K562 (cell line): ENCODE results near the gene PRKAR1A. TPM values are rescaled to one million over a fixed set of nuclear protein-coding genes. Genes with fewer than 3 reads are reported as not detected.

ENCODE experiments used
- ATAC-seq: fragments of 200-7000 bp; cut with Tn5 transposase; 3 replicates; pipeline ENCODE4 v1.9.1; 2020; ENCODE audit warnings: moderate library complexity
- BruUV-seq: library from RNA; stranded (reverse); fragments of 400-500 nt; replicated peaks from 2 replicates; lab custom pipeline; 2021; lab: Mats Ljungman, UMichigan
- CTCF ChIA-PET: fragments of 300-600 bp; formaldehyde crosslinking; extraction: SDS; loops from one replicate; lab custom pipeline; 2021; ENCODE audit warnings: low intra/inter-chr PET ratio; lab: Yijun Ruan, JAX
- POLR2A ChIA-PET: fragments of 300-600, 350-650 bp; sonication (Branson Sonifier 250); formaldehyde crosslinking; extraction: SDS; loops from one replicate; lab custom pipeline; 2021; ENCODE audit warnings: antibody characterized with exemption, inconsistent platforms; lab: Yijun Ruan, JAX
- DNase-seq, 4 experiments: peaks; one replicate each; pipeline versions ENCODE4 v3.0.0 to v3.0.0-alpha.2; 2011 to 2018; ENCODE audit warnings: low spot score in 3 of 4, mixed read lengths in 3 of 4; ENCODE audit errors: extremely low read depth in 1 of 4
- FAIRE-seq: peaks from 2 replicates; lab custom pipeline; 2011; peaks lifted over from hg19 to GRCh38; lab: Jason Lieb, UNC
- H2AFZ ChIP-seq: 2 replicates; pipeline ENCODE4 v1.6.0; 2011; ENCODE audit warnings: low read depth, low read length, control low read depth, inconsistent platforms
- H3K27ac ChIP-seq: fragments of 200-600 bp; 3 replicates; pipeline ENCODE4 v1.8.0; 2011; ENCODE audit warnings: low read depth, mild to moderate bottlenecking, control low read depth, inconsistent platforms, low read length, moderate library complexity, mixed read lengths; ENCODE audit errors: extremely low read depth
- H3K27me3 ChIP-seq, 2 experiments: fragments of 300-600 bp in 1 of 2; 2 replicates in 1 of 2; 3 replicates in 1 of 2; pipeline versions ENCODE4 v1.6.0 to v1.8.0; 2011; ENCODE audit warnings: inconsistent platforms in 2 of 2, low read length in 2 of 2, mild to moderate bottlenecking in 1 of 2, mixed read lengths in 1 of 2, moderate library complexity in 1 of 2; ENCODE audit not compliant: control insufficient read depth in 2 of 2, insufficient read depth in 2 of 2
- H3K36me3 ChIP-seq: fragments of 300-600 bp; 3 replicates; pipeline ENCODE4 v1.8.0; 2011; ENCODE audit warnings: mild to moderate bottlenecking, low read length, inconsistent platforms; ENCODE audit not compliant: control insufficient read depth, insufficient read depth
- H3K4me1 ChIP-seq, 2 experiments: fragments of 200-600 bp in 1 of 2; replicated peaks in 1 of 2; 2 replicates in 1 of 2; 3 replicates in 1 of 2; pipeline versions ENCODE4 v1.5.1 to v1.8.0; 2011; ENCODE audit warnings: inconsistent platforms in 2 of 2, low read length in 2 of 2, mild to moderate bottlenecking in 1 of 2, mixed read lengths in 1 of 2, moderate library complexity in 1 of 2; ENCODE audit not compliant: control insufficient read depth in 2 of 2, insufficient read depth in 2 of 2
- H3K4me2 ChIP-seq: 2 replicates; pipeline ENCODE4 v1.6.1; 2011; ENCODE audit warnings: low read length, control low read depth, inconsistent platforms, mixed read lengths; ENCODE audit not compliant: insufficient read depth
- H3K4me3 ChIP-seq: fragments of 200-600 bp; sonication (generic), shearing (Covaris generic); 2 replicates; pipeline ENCODE4 v1.5.1; 2016; ENCODE audit warnings: control low read depth, inconsistent platforms
- H3K79me2 ChIP-seq: fragments of 200-600 bp; 3 replicates; pipeline ENCODE4 v1.8.0; 2011; ENCODE audit warnings: low read length, inconsistent platforms; ENCODE audit not compliant: control insufficient read depth, insufficient read depth
- H3K9ac ChIP-seq, 2 experiments: 2 replicates each; pipeline versions ENCODE4 v1.6.0 to v1.6.1; 2011; ENCODE audit warnings: low read depth in 2 of 2, low read length in 2 of 2, control low read depth in 1 of 2, inconsistent platforms in 1 of 2, mild to moderate bottlenecking in 1 of 2, mixed read lengths in 1 of 2; ENCODE audit not compliant: insufficient read depth in 1 of 2
- H3K9me1 ChIP-seq: one replicate; pipeline ENCODE4 v1.6.0; 2011; ENCODE audit warnings: inconsistent platforms, mild to moderate bottlenecking, low read length, moderate library complexity; ENCODE audit not compliant: control insufficient read depth, insufficient read depth
- H3K9me3 ChIP-seq: replicated peaks from 2 replicates; pipeline ENCODE4 v1.5.1; 2011; ENCODE audit warnings: low read depth, low read length, inconsistent platforms; ENCODE audit not compliant: control insufficient read depth, insufficient read depth
- H4K20me1 ChIP-seq: replicated peaks from 2 replicates; pipeline ENCODE4 v1.6.1; 2011; ENCODE audit warnings: low read length, inconsistent platforms, mixed read lengths; ENCODE audit not compliant: control insufficient read depth, insufficient read depth
- HEY1 ChIP-seq: fragments of 250-450 bp; sonication (Bioruptor Pico); IDR thresholded peaks from 2 replicates; pipeline ENCODE4 v1.5.0; 2020; ENCODE audit warnings: mild to moderate bottlenecking, moderate library complexity, borderline replicate concordance
- KLF16 ChIP-seq: IDR thresholded peaks from 2 replicates; pipeline ENCODE4 v1.6.1; 2016; ENCODE audit warnings: antibody characterized with exemption
- LEF1 ChIP-seq: fragments of 450-650 bp; IDR thresholded peaks from 2 replicates; pipeline ENCODE4 v1.6.1; 2016; ENCODE audit warnings: mild to moderate bottlenecking
- NONO ChIP-seq, 2 experiments: fragments of 200-400 bp in 1 of 2; fragments of 450-650 bp in 1 of 2; formaldehyde crosslinking in 1 of 2; IDR thresholded peaks; 2 replicates each; pipeline ENCODE4 v1.6.1; 2017; ENCODE audit warnings: low read depth in 2 of 2, mild to moderate bottlenecking in 2 of 2, moderate library complexity in 2 of 2, low read length in 1 of 2
- PHF20 ChIP-seq: fragments of 450-650 bp; IDR thresholded peaks from 2 replicates; pipeline ENCODE4 v1.6.1; 2018; ENCODE audit not compliant: partially characterized antibody
- RUNX1 ChIP-seq: sonication (generic); IDR thresholded peaks from 2 replicates; pipeline ENCODE4 v1.6.1; 2016; ENCODE audit warnings: antibody characterized with exemption, low read depth
- TEAD1 ChIP-seq, 2 experiments: fragments of 450-650 bp in 1 of 2; sonication (generic) in 1 of 2; formaldehyde crosslinking; IDR thresholded peaks; 2 replicates each; pipeline versions ENCODE4 v1.4.0 to v1.8.0; 2020 to 2022; ENCODE audit warnings: mild to moderate bottlenecking in 2 of 2, missing genetic modification reagents in 1 of 2
- WGBS: fragments of 100-300 bp; shearing (Covaris generic); methylation state at CpG from one replicate; pipeline ENCODE4 v1.1.6; 2016; ENCODE audit warnings: low coverage, mixed read lengths; ENCODE audit not compliant: insufficient coverage; ENCODE audit errors: missing lambda C conversion rate; 5-methylcytosine and 5-hydroxymethylcytosine counted together
- in situ Hi-C: fragments of 300-500 bp; cut with MboI; formaldehyde crosslinking; loops from 4 replicates; pipeline ENCODE4 v1.15.0; 2018; ENCODE audit warnings: inconsistent platforms, mixed read lengths
- intact Hi-C: fragments of 100-400 bp; cut with micrococcal nuclease; formaldehyde crosslinking; loops from 2 replicates; pipeline ENCODE4 v1.14.2; 2022
- polyA plus RNA-seq, 8 experiments: library from polyadenylated mRNA; depleted of rRNA in 4 of 8; stranded (reverse) in 5 of 8; unstranded in 3 of 8; fragments of >200 nt; fragmentation: Nextera tagmentation in 2 of 8; fragmentation: Illumina TruSeq in 1 of 8; extraction: Ambion mirVana in 2 of 8; extraction: Trizol in 1 of 8; gene quantifications; 2 replicates each; pipeline versions ENCODE4 v1.2.1 to v1.2.3, GENCODE V29; 2011 to 2014; ENCODE audit warnings: inconsistent platforms in 1 of 8, missing spikeins in 1 of 8
- total RNA-seq, 7 experiments: library from RNA; depleted of rRNA in 6 of 7; stranded (reverse); fragments of >200 nt in 6 of 7; fragmentation: Illumina TruSeq in 2 of 7; extraction: Trizol in 2 of 7; gene quantifications; 2 replicates each; pipeline versions ENCODE4 v1.2.1 to v1.2.3, GENCODE V29; 2011 to 2021; ENCODE audit warnings: low replicate concordance in 1 of 7

The PRKAR1A gene
- total and polyA plus RNA-seq, 9 of the 15 experiments (the other 6 are each of a cell fraction or from before 2014, with no cell fraction given): 15.0 to 95.6 (median 67.5) TPM

DNA sequence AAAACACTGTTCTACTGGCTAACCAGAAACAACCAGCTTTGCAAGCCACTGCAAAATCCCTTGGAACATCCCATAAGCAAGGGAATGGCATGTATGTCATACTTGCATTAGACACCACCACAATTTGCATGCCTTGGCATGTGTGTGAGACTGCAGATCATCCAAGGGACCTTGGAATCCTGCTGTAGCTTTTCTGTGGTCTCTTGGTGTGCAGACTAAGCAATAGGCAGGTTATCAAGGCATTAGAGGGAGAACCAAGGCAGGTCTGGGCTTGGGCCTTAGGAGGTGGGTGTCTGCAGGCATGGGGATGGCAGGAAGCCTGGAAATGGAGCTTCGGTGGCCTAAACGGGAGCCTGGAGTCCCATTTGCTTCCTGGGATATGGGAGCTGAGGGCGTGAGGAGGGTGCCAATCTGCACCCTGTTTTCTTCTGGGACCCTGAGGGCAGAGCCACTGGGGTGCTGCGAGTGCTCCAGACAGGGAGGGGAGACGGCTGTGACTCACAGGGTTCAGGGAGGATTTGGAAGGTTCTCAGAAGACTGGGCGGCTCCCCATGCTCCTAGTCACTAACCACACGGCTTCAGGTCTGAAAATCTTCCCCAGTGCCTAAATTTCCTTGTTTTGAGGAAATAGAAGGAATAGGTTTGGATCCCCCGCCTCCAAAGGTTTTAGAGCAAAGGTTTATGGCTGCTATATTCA, 52.3 kb downstream of the PRKAR1A start:
- in situ Hi-C loops (no loop called here), intact Hi-C loops (no loop called here)
- Histone ChIP-seq H3K9me1 (no peaks in the 10 kb centered on the region), H3K27me3 (peaks cover 12 to 18% of the 10 kb centered on the region in 2 experiments; a peak in 4 of 5 replicates), H3K4me2 (no peak overlapping the region), H3K79me2 (no peaks in the 10 kb centered on the region), H4K20me1 (no peaks in the 10 kb centered on the region), H2AFZ (no peak overlapping the region), H3K4me3 (no peak overlapping the region), H3K27ac (no peak overlapping the region), H3K9me3 (no peaks in the 10 kb centered on the region), H3K4me1 (no peaks in the 10 kb centered on the region), H3K9ac (no peak overlapping the region), H3K36me3 (no peaks in the 10 kb centered on the region)
- POLR2A ChIA-PET: no interaction called here
- no TSS peak for BruUV-seq
- 0% methylated on average over 7 of the region's 8 CpGs for WGBS
- FAIRE-seq: no peak
- TF ChIP-seq LEF1 (no peak), NONO (IDR thresholded peaks at IDR 0.05; ENCODE audit: low read depth in 2 of 2, low read length in 1 of 2) (no peak), HEY1 (CRISPR knock-in tag) (no peak)
- CTCF ChIA-PET: no interaction called here
- no peak for DNase-seq
- ATAC-seq: no peak

DNA sequence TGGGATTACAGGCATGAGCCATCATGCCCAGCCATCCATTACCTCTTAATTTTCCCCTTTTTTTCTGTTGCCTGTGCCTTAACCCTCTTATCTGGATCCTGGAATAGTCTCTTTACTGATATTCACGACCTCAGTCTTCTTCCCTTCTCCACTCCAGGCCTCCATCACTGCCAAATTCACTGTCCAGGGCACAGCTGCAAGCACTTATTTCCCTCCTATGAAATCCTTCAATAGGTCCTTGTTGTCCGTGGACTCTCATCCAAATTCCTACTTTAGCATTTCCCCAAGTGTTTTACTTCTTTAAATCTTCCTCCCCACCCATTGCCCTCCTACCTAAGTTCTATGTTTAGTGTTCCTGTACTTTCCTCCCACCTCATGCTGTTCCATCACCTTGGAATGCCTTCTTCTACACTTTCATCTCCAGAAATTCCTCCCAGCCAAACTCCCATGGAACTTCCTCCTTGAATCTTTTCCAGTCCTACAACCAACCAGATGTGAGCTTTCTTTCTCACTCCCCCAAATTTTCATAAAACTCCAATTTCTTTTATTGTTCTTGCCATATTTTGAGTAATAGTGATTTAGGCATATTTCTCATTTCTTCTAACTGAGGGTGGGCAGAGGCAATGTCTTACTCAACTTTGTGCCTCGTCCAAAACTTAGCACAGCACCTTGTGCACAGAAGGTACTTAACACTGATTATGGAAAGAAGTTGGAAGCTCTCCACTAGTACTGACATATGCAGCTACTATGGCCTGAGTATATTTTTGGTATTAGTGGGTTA, 53.6 kb downstream of the PRKAR1A start:
- intact Hi-C loops: no loop called here
- FAIRE-seq: no peak

More for the DNA sequence above, 53.6 kb downstream of the PRKAR1A start:
- no peak overlapping the region for H2AFZ ChIP-seq
- H3K9ac ChIP-seq: no peak overlapping the region
- POLR2A ChIA-PET: no interaction called here
- no peak for TF ChIP-seq RUNX1
- no peak for TF ChIP-seq TEAD1 (CRISPR knock-in tag; IDR thresholded peaks at IDR 0.05)
- TF ChIP-seq KLF16: no peak
- TF ChIP-seq PHF20: no peak
- DNase-seq (no peak), ATAC-seq (no peak)
- no peaks in the 10 kb centered on the region for H3K36me3 ChIP-seq
- H3K79me2 ChIP-seq: no peaks in the 10 kb centered on the region
- no TSS peak for BruUV-seq
- no peak overlapping the region for H3K4me2 ChIP-seq
- no peaks in the 10 kb centered on the region for H3K9me3 ChIP-seq
- no peaks in the 10 kb centered on the region for H4K20me1 ChIP-seq
- H3K27ac ChIP-seq: no peak overlapping the region
- no peaks in the 10 kb centered on the region for H3K9me1 ChIP-seq
- no peak overlapping the region for H3K4me3 ChIP-seq
- H3K4me1 ChIP-seq: no peaks in the 10 kb centered on the region
- peaks cover 7 to 18% of the 10 kb centered on the region in 2 experiments; a peak in 4 of 5 replicates for H3K27me3 ChIP-seq
- in situ Hi-C loops: no loop called here
- CTCF ChIA-PET: no interaction called here
- 0% methylated on average over 3 of the region's 3 CpGs for WGBS
